ENCODE data around the gene CARMIL1. TPM values are rescaled to one million over a fixed set of nuclear protein-coding genes. Genes with fewer than 3 reads are reported as not detected.

CARMIL1 gene
- total RNA-seq, 1 donor from 2014 or later, result 8.4 TPM

- TF ChIP-seq CTCF (IDR thresholded peaks at IDR 0.05; ENCODE audit: borderline replicate concordance), result no peak
- Histone ChIP-seq H3K4me3 (no peak overlapping the region), H3K36me3 (peaks cover 10% of the 10 kb centered on the region), H3K9me3 (replicated peaks) (no peaks in the 10 kb centered on the region), H3K27ac (replicated peaks) (no peak overlapping the region), H3K27me3 (ENCODE audit: low read depth) (no peaks in the 10 kb centered on the region), H3K4me1 (peaks cover 2% of the 10 kb centered on the region)
- intact Hi-C loops (cut with micrococcal nuclease), result no loop called here
- DNase-seq, result no peak
Observed at GRCh38 chr6:25612666-25613065, 333.5 kb downstream of the CARMIL1 start.

DNA sequence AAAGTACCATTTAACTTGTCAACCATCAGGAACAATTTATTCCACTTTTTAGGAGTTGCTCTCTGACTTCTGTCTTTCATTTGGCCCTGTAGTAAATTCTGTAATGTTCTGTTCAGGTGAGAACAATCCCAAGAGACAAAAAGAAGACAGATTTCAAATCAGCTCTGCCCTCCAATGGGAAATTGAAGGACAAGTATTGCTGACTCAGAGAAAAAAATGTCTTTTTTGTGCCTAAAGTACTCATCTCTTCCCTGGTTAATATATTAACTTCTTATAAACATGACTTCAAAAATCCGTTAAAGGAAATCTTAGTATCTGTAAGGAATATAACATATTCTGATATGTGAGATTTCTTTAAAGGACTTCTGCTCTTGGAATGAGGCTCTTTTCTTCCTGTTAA is 334.2 kb downstream of the CARMIL1 start:
- no peak for TF ChIP-seq CTCF (IDR thresholded peaks at IDR 0.05; ENCODE audit: borderline replicate concordance)
- DNase-seq, result no peak
- intact Hi-C loops (cut with micrococcal nuclease), result no loop called here

GRCh38 chr6:25614052-25614451 is 334.9 kb downstream of the CARMIL1 start:
- Histone ChIP-seq H3K27me3 (ENCODE audit: low read depth) (no peaks in the 10 kb centered on the region), H3K36me3 (peaks cover 10% of the 10 kb centered on the region), H3K4me1 (no peaks in the 10 kb centered on the region), H3K9me3 (replicated peaks) (no peaks in the 10 kb centered on the region), H3K4me3 (no peak overlapping the region), H3K27ac (replicated peaks) (no peak overlapping the region)
- no peak for TF ChIP-seq CTCF (IDR thresholded peaks at IDR 0.05; ENCODE audit: borderline replicate concordance)
- intact Hi-C loops (cut with micrococcal nuclease), result no loop called here
- no peak for DNase-seq

More for the DNA sequence above, 334.2 kb downstream of the CARMIL1 start:
- H3K4me3 ChIP-seq, result no peak overlapping the region
- no peaks in the 10 kb centered on the region for H3K4me1 ChIP-seq
- H3K27me3 ChIP-seq (ENCODE audit: low read depth), result no peaks in the 10 kb centered on the region
- no peak overlapping the region for H3K27ac ChIP-seq (replicated peaks)
- H3K9me3 ChIP-seq (replicated peaks), result no peaks in the 10 kb centered on the region
- H3K36me3 ChIP-seq, result peaks cover 10% of the 10 kb centered on the region

GRCh38 chr6:25615471-25615870 is 336.3 kb downstream of the CARMIL1 start:
- no peak for TF ChIP-seq CTCF (IDR thresholded peaks at IDR 0.05; ENCODE audit: borderline replicate concordance)
- Histone ChIP-seq H3K4me1 (no peaks in the 10 kb centered on the region), H3K36me3 (peaks cover 9% of the 10 kb centered on the region), H3K9me3 (replicated peaks) (no peaks in the 10 kb centered on the region), H3K27me3 (ENCODE audit: low read depth) (no peaks in the 10 kb centered on the region), H3K27ac (replicated peaks) (no peak overlapping the region), H3K4me3 (no peak overlapping the region)
- intact Hi-C loops (cut with micrococcal nuclease), result no loop called here
- no peak for DNase-seq

GRCh38 chr6:25617997-25618396 is 338.8 kb downstream of the CARMIL1 start:
- H3K27ac ChIP-seq (replicated peaks), result no peak overlapping the region
- H3K9me3 ChIP-seq (replicated peaks), result no peaks in the 10 kb centered on the region
- no peak for DNase-seq
- no peaks in the 10 kb centered on the region for H3K27me3 ChIP-seq (ENCODE audit: low read depth)
- H3K4me1 ChIP-seq, result no peaks in the 10 kb centered on the region
- no peak overlapping the region for H3K4me3 ChIP-seq
- no peak for TF ChIP-seq CTCF (IDR thresholded peaks at IDR 0.05; ENCODE audit: borderline replicate concordance)
- intact Hi-C loops (cut with micrococcal nuclease), result no loop called here
- H3K36me3 ChIP-seq, result peaks cover 14% of the 10 kb centered on the region

- intact Hi-C loops (cut with micrococcal nuclease), result no loop called here
Observed at GRCh38 chr6:25619217-25619616, 340.0 kb downstream of the CARMIL1 start.

More at GRCh38 chr6:25619217-25619616, 340.0 kb downstream of the CARMIL1 start:
- TF ChIP-seq CTCF (IDR thresholded peaks at IDR 0.05; ENCODE audit: borderline replicate concordance), result no peak
- Histone ChIP-seq H3K36me3 (peaks cover 14% of the 10 kb centered on the region), H3K27ac (replicated peaks) (no peak overlapping the region), H3K27me3 (ENCODE audit: low read depth) (no peaks in the 10 kb centered on the region), H3K4me1 (no peaks in the 10 kb centered on the region), H3K4me3 (no peak overlapping the region), H3K9me3 (replicated peaks) (no peaks in the 10 kb centered on the region)
- DNase-seq, result no peak

Measured in left ventricle myocardium inferior (tissue), 1 donor.